LoVo (cell line): Measurements from ENCODE around the gene PAPPA2.
A peak's percentile ranks its signal among the peaks of the same experiment; 100 is the strongest.
"Not testable (repeated sequence)": the region's sequence is repeated elsewhere in the genome, so short reads cannot be mapped to it uniquely, and the experiment has no call there.

ENCODE experiments used
- DNase-seq: peaks from one replicate; pipeline ENCODE4 v3.0.0-alpha.2; 2016; ENCODE audit warnings: low spot score

The PAPPA2 gene

DNA sequence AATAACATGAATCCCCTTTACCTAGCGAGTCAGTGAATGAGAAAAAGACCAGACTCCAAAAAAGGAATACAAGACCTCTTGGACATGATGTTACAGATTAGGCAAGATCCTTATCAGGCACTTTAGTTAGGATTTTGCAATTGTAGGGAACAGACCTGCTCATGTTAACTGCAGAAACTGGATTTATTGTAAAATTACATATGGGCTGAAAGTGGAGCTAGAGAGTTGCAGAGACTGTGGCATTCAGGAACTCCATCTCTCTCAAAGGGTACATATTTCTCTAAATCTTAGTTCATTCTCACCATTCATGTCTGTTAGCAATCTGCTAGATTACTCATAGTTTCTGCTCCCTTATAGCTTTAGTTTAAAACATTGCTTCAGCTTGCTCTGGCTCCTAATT, 142.2 kb downstream of the PAPPA2 start:
- no peak for DNase-seq

DNA sequence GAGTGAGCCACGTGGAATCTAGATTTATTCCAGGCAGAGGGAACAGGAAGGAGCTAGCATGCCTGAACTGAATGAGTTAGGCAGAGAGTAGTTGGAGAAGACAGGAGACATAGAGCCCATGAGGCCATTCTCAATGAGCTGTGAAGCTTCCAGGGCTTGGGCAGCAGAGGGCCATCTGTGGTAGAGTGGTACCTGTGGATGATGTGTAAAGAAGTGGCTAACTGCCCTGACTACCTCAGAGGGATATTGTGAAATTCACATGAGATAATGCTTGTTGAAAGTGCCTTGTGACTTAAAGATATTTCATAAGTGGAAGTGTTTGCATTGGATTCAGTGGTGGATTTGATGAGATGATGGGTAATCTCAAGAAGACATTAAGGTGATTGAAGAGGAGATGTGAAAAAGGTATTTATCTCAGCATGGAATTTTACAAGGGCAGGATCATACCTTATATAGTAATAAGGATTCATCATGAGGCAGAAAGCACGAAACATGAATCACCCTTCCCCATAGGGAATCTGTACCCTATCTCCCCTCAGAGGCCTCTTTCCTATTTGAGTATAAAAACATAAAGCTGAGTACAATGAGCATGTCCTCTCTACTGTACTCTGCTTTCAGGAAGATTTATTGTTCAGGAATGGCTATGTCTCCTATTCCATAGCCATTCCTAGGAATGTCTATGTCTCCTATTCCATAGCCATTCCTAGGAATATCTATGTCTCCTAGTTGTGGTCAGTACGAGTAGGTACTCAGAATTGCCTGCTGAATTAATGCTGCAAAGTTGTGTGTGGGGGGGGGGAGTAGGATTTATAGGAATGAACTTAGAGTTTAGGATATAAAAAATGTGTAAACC, 146.8 kb downstream of the PAPPA2 start:
- DNase-seq = no peak

DNA sequence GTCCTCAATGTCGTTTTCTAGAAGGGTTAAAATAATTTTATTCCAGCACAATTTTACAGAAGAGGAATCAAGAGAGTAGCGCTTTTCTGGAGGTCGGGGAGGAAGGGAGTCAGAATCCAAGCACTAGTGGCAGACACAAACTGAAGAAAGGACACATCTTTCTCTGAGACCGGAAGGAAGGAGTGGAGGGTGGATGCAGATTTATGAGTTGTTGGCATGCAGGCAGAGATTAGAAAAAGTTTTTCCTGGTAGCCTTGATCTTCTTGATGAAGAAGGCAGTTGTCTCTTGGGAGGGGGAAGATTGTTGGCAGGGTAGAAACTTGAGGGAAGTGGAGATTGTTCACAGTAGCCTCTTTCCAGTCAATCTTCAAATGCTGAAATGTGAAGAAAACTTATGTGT, 149.8 kb downstream of the PAPPA2 start:
- DNase-seq = no peak

DNA sequence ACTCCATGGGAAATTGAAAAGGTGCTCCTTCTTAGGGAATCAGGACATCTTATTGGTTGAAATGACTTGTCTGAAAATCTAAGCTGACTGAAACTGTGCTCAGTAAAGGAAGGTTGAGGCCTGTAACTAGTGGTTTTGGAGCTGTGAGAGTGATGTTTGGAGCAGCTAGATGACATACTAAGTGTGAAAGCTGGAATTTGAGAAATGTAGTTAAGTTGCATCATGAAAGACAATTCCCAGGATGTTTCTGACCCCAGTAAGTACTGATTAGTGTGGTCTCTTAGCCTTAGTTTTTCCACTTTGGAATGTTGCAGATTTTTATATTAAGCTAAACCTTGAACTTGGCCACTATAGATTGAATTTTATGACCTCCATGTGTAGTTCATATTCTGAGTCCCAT, 154.9 kb downstream of the PAPPA2 start:
- DNase-seq = no peak

DNA sequence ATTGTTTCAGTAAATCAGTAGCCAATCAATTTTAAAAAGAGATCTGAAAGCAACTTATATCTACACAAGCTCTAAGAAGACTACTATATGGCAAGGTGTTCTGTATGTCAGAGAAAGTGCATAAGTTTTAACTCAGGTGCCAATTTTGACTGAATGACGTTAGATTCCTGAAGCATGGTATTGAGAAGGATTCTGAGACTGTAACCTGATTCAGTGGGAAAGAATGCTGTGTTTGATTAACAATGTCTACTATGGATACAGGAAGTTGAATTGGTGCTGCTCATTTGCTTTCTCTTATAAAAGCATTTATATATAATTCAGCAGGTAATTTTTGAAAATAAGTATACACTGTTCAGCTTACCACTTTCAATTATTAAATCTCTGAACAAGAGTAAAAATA, 156.3 kb downstream of the PAPPA2 start:
- DNase-seq = no peak

DNA sequence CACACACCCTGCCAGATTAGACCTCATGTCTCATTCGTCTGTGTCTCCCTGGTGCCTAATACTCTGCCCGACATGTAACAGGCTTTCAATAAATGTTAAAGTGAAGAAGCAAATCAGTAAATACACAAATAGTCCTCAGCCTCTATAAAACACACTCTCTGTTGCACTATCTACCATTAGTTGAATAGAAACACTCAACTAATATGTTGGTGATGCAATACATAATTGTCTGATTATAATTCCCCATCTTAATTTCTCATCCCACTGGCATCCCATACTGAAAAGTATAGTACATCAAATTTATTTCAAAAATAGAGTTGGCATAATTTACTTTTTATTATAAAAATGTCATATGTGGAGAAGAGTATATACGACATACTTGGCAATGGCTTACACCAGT, 162.4 kb downstream of the PAPPA2 start:
- no peak for DNase-seq

DNA sequence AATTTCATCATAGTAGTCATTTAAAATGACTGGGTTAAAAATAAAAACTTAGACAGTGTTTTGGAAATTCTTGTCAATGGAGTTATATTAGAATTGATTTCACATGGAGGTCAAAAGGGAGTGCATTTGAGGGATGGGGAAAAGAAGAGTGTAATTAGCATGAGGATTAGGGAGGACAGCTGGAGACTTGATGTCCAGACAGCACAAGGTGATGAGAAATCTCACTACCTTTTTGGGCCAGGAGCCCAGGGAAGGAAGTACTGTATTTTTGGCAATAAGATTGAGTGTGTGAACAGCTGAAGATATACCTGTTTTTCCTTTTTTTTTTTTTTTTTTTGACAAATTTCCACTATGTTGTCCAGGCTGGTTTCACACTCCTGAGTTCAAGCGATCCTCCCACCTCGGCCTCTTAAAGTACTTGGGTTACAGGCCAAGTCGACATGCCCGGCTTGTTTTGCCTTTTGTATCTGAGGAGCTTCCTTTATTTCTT, 163.6 kb downstream of the PAPPA2 start:
- no peak for DNase-seq

DNA sequence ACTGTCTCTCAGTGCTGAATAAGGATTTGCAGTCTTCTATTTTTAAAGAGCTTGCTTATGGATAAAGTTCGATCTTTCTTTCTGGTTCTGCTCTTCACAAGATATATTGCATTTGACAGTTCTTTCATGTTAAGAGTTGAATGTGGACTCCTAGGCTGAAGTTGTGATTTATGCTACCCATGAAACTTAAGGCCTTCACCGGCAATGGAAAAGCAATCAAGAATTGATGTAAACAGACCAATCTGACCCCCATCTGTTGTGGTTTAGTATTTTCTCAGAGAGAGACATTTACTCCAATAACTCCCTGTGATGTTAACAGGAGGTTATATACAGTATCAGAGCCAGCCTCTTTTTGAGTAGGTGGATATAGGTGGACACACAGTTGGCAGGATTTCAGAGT, 165.8 kb downstream of the PAPPA2 start:
- DNase-seq = no peak

DNA sequence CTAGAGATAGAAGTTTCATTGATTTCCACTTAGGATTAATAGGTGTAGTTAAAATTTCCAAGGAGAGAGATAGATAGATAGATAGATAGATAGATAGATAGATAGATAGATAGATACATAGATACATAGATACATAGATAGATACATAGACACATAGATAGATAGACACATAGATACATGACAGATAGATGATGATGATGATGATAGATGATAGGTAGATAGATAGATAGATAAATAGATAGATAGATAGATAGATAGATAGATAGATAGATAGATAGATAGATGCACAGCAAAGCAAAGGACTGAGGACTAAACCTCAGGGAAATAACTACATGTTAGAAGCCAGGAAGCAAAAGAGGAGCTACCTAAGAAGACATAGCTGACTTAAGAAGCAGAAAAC, 171.8 kb downstream of the PAPPA2 start:
- DNase-seq = not testable (repeated sequence)

DNA sequence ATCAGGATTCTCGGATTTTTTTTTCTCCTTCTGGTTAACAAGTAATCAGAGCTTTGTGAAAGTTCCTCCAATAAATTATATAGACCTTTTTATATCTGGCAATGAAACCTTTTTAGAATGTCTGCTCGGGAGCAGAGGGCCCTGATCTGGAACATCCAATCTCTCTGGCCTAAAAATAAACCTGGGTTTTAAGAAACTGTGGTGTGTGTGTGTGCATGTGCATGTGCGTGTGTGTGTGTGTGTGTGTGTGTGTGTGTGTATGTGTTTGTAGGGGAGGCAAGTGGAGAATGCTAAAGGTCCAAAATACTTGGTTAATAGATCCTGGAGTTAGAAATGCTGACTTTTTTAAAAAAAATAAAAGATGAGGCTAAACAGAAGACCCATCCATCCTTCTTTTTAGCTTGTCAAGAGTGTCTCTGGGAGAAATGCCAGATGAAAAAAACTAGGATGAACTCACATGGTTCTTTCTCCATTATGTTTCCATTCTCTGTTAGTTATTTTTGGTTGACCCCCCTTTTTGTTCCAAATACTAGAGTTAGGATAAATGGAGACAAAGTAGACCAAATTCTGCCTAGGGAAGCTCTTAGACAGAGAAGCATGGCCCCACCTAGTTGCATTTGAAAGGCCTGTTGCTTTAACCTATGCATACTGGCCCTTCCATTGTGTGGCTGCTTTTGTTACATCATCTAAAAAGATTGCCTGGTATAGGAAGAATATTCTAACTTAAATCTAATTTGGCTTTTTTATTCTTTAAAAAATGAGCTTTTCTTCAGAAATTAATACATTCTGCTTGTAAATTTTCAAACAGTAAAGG, 175.9 kb downstream of the PAPPA2 start:
- DNase-seq = no peak

DNA sequence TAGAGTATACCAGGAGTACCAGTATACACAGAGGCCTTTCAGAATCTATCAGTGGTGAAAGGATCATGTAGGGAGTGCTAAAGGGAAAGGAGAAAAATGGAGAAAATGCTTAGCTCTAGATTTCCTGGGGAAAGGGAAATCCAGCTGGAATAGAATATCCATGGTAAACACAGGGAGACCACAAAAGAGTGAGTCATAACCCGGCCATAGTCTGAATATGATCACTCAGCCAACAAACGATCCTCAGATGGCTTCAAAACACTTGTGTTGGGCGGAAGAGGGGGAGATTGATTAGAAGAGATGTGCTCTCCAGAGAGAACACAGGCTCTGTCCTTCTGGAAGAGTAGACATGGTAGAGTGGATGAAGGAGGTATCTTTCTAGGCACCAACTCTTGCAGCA, 180.6 kb downstream of the PAPPA2 start:
- no peak for DNase-seq

DNA sequence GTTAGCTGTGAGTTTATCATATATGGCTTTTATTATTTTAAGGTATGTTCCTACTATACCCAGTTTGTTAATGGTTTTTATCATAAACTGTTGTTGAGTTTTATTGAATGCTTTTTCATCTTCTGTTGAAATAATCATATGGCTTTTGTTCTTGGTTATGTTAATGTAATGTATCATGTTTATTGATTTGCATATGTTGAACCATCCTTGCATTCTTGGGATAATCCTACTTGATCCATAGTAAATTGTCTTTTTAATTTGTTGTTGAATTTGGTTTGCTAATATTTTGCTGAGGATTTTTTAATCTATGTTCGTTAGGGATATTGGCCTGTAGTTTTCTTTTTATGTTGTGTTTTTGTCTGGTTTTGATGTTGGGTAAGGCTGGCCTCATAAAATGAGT, 185.6 kb downstream of the PAPPA2 start:
- no peak for DNase-seq

DNA sequence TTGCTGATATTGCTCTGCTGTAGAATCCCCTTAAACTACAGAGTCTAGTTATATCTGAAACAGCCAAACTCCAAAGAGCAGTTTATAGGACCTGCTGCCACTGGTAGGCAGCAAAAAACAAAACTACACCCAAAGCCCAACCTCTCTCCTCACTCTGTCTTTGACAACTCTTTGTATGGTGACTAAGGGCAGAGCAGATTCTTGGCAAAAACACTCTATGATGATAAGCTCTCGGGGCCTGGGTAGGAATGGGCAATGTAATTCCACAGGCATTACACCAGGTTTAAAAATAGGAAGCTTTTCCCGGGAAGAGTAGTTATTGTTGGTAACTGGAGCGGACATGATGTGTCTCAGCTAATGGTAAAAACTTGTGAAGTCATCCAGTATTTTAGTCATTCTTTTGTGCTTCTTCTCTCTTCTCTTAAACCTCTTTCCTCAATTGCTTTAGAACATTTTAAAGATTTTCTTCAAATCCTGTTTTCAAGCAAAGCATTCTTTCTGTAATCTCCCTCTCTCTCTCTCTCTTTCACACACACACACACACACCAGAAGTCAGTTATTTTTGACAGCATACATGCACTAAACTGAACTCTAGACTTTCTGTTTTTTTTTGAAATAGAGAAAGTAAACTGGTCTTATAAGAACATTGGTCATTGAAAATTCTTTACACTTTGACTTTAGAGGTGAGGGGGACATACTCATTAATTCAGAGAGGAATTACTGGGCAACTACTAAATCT, 193.5 kb downstream of the PAPPA2 start:
- DNase-seq = no peak

DNA sequence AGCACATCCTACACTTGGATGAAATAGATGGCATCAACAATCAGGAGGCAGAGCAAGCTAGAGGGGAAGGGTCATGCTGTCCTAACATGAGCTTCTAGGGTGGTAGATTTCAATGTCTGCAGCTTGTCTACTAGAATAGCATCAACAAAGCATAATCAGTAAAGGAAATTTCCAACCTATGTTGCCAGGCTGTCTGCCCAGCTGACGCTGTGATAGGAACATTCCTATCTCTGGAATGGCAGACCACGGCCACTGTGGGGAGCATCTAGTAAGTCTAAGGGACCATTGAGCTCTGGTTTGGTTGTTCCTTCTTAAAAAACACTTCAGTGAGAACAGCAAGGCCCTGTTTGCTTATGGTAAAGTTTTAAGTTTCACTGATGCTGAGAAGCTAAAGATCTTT, 206.8 kb downstream of the PAPPA2 start:
- no peak for DNase-seq

DNA sequence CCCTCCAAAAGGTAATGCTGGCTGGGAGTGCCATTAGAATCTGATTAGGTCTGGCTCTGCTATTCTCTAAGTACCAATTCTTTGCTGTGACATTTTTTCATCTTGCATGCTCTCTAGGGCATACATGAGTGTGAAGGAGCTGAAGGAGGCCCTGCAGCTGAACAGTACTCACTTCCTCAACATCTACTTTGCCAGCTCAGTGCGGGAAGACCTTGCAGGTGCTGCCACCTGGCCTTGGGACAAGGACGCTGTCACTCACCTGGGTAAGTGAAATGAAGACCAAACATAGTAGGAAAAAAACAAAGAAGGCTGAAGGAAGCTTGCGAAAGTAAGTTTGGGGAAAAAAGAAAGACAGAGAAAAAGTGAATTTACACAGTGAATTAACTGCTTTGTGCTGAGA, 207.9 kb downstream of the PAPPA2 start:
- no peak for DNase-seq

DNA sequence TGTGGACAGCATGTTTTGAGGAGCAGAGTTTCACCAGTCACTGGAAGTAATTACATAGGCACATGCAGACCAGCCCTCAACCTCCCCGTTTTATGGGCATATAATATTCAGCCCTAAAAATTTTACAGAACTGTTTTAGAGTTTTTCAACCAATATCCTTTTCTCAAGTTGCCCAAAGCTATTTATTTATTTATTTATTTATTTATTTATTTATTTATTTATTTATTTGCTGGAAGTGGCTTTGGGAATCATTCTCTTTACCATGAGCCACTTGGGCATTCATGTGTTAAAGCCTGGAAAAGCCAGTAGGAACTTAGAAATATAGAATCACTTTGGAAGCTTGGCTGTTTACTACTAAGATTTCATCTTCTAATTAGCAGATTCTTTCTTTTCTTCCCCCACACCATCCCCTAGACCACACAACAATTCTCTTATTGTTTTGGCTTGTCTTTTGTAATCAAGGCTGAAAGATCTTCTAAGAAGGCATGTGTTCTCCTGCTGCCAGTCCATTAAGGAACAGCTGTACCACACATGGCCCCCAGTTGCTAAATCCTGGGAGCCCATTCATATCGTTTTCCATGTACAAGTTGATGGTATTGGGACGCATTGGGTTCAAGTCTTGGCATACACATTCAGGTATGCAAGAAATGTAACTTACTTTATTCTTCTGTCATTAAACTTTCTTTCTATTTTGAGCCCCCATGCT, 220.0 kb downstream of the PAPPA2 start:
- no peak for DNase-seq

DNA sequence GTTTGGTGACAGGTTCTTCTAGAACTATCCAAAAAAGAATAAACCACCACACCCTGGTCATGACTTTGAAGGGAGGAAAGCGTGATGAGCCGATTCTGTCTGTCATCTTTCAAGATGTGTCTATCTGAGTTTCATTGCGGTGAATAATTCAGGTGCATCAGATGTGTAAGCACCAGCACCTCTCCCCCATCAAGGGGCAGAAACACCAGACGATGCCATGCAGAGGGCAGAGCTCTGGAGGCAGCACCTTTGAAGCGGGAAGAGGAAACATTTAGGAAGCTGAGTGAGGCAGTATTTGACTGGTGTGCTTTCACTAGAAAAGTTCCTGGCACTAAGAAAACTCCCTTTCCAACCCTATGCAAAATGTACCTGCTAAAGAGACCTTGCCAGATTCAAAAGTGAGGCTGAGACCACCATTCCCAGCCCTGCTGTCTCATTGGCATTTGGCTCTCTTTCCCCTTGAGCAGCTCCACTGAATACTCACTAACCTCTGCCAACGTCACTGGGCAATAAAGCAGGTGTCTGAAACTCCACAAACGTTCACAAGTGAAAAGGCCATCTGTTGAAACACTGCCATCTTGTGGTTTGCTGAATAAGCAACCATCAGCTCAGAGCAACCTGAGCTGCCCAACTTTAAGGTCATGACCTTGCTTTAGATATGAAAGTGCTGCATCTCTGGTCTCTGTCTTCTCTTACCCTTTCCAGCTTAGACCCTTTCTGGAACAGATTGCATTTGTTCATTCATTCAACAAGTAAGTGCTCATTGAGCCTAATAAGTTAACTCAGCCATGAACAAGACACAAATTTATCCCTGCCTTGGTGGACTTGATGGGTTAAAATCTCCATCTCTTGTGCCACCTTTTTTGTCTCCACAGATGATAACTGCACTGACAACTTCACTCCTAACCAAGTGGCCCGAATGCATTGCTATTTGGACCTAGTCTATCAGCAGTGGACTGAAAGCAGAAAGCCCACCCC, 228.6 kb downstream of the PAPPA2 start:
- DNase-seq = peak; percentile 53

DNA sequence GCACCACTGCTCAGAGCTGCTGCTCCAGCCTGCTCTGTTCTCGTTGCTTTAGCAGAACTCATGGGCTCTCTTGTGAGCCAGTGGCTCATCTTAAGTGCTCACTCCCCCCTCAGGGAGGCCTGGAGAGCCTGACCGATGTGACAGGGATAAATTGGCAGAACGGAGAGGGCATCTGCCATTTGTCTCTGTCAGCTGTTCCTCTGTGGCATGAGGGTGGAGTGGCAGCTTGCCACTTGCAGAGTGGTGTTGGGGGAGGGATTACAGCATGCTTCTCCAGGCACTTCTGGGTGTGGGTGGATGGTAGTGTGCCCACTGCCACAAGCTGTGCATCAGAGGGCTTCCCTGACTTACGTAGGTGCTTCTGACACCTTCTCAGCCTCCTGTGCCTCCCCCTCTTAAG, 229.5 kb downstream of the PAPPA2 start:
- no peak for DNase-seq

DNA sequence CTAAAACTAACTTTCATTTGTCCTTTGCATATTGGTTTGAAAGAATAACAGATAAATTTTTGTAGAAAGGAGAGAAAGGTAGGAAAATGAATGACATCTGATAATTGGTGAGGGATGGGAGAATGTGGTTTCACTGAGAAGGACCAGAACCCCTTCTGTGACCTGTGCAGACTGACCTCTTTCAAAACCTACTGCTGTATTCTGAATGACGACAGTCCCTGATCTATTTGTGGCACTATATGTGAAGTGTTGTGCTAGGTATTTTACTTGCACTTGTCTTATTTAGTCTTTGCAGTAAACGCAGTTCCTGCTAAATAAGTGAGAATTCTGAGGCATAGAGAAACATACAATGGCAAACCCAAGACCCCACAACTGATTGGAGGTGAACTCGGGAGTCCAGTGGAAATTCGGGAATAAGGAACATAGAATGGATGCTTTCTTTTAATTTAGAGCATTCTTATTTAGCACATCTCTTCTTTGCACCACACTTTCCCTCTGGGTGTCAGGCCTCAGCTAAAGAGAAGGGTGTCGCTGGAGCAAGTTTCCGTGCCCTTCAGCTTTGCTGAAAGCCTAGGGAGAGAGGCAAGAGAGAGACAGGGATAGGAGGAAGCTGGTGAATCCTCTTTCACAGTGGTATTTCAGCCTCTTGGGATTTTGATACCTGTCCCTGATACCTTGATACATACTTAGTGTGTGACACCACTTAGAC, 230.2 kb downstream of the PAPPA2 start:
- no peak for DNase-seq

DNA sequence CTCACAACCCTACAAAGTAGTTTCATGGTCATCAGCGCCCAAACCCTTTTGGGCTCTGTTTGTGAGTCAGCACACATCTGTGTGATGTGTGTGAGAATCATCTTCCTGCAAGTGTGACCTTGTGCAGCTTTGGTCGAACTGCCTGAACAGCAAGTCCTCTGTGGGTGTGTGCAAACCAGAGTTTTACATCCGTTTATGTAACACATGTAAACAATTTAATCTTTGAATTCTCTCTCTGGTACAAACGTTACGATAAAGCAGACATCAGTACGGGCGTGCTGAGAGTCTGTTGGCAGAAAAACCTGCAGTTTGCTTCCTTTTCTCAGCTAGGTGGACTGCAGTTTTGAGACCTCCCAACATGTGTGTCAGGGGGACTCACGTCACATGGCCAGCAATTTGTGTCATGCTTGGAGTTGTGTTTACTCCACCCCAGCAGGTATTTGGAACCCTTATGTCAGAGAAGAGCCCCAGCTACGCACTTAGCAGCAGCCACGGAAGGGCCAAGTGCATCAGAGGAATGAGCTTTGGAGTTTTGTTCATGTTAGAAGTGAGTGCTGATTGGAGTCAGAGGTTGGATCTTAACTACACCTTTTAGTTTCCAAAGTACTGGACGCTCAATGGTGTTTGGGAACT, 230.8 kb downstream of the PAPPA2 start:
- DNase-seq = no peak
